ENCODE data around the gene ADGRL2. TPM values are rescaled to one million over a fixed set of nuclear protein-coding genes. Genes with fewer than 3 reads are reported as not detected.

Gene ADGRL2
- total RNA-seq, 1 experiment from 2014 or later: 34.2 TPM

DNA sequence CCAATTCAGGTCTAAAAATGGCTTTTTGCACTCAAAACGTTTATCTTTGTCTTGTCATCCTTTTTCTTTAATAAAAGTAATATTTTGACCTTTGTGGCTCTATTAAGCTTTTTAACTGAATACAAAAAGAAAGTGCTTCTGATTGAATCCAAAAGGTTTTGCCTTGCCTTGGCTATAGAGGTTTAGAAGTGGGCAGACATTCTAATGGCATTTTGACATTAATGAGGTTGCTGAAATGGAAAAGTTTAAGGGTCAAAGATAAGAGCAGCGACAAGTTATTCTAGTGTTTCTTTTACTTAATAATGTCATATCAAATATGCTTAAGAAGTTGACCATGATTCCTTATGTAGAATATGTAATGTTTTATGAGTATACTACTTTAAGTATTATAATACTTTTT, 120.2 kb downstream of the ADGRL2 start:
- ATAC-seq: no peak

DNA sequence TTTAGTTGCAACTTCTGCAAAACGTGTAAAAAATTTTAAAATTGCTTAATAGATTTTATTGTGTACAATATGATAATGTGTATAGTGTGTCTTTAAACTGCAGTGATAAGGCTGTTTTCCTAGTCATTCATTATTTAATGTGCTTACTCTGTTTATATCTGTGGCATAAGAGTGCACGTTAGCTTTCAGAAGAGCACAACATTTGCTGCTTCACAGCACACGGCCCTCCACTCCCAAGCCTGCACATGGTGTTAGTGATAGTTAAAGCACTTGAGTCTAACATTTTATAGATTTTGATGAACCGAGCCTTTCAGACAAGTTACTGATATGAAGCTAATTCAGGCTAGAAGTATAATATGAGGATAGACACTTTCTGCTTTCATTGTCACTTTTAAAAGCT, 120.6 kb downstream of the ADGRL2 start:
- no peak overlapping the region for H3K27ac ChIP-seq (ENCODE audit: low read length)
- TF ChIP-seq, protein P1, sequence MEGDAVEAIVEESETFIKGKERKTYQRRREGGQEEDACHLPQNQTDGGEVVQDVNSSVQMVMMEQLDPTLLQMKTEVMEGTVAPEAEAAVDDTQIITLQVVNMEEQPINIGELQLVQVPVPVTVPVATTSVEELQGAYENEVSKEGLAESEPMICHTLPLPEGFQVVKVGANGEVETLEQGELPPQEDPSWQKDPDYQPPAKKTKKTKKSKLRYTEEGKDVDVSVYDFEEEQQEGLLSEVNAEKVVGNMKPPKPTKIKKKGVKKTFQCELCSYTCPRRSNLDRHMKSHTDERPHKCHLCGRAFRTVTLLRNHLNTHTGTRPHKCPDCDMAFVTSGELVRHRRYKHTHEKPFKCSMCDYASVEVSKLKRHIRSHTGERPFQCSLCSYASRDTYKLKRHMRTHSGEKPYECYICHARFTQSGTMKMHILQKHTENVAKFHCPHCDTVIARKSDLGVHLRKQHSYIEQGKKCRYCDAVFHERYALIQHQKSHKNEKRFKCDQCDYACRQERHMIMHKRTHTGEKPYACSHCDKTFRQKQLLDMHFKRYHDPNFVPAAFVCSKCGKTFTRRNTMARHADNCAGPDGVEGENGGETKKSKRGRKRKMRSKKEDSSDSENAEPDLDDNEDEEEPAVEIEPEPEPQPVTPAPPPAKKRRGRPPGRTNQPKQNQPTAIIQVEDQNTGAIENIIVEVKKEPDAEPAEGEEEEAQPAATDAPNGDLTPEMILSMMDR (IDR thresholded peaks at IDR 0.05): no peak
- TF ChIP-seq, protein P2, sequence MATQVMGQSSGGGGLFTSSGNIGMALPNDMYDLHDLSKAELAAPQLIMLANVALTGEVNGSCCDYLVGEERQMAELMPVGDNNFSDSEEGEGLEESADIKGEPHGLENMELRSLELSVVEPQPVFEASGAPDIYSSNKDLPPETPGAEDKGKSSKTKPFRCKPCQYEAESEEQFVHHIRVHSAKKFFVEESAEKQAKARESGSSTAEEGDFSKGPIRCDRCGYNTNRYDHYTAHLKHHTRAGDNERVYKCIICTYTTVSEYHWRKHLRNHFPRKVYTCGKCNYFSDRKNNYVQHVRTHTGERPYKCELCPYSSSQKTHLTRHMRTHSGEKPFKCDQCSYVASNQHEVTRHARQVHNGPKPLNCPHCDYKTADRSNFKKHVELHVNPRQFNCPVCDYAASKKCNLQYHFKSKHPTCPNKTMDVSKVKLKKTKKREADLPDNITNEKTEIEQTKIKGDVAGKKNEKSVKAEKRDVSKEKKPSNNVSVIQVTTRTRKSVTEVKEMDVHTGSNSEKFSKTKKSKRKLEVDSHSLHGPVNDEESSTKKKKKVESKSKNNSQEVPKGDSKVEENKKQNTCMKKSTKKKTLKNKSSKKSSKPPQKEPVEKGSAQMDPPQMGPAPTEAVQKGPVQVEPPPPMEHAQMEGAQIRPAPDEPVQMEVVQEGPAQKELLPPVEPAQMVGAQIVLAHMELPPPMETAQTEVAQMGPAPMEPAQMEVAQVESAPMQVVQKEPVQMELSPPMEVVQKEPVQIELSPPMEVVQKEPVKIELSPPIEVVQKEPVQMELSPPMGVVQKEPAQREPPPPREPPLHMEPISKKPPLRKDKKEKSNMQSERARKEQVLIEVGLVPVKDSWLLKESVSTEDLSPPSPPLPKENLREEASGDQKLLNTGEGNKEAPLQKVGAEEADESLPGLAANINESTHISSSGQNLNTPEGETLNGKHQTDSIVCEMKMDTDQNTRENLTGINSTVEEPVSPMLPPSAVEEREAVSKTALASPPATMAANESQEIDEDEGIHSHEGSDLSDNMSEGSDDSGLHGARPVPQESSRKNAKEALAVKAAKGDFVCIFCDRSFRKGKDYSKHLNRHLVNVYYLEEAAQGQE (IDR thresholded peaks at IDR 0.05; ENCODE audit: insufficient read depth in 1 of 2, low read depth in 2 of 2, low read length in 1 of 2): no peak
- no peak for TF ChIP-seq TCF7L2 (IDR thresholded peaks at IDR 0.05; ENCODE audit: low read depth, low read length)
- TF ChIP-seq POLR2AphosphoS5 (IDR thresholded peaks at IDR 0.05; ENCODE audit: low read depth, low read length): no peak
- TF ChIP-seq SIN3A (IDR thresholded peaks at IDR 0.05; ENCODE audit: borderline replicate concordance, insufficient read depth, low read depth, low read length): no peak
- DNase-seq (ENCODE audit: low read depth, low spot score): no peak
- in situ Hi-C loops (cut with HindIII; ENCODE audit: low pct_unique_long_range_greater_than_20kb, low sequenced_read_pairs) (no loop called here), intact Hi-C loops (cut with micrococcal nuclease; ENCODE audit: unreplicated experiment) (no loop called here)
- ChIA-PET CTCF (no interaction called here), POLR2A (interaction anchor here (0.5 kb wide), 1 partner anchor 555 kb away, joined by 4 read pairs; no protein-coding TSS in a partner anchor)
- H3K36me3 ChIP-seq (ENCODE audit: control insufficient read depth, insufficient read depth, low read length): no peaks in the 10 kb centered on the region; the same call in 1 of the 2 replicates
- H3K4me3 ChIP-seq (ENCODE audit: low read depth in 2 of 2, low read length in 2 of 2): no peak overlapping the region
- no peak for ATAC-seq
- H3K27me3 ChIP-seq (ENCODE audit: control insufficient read depth, insufficient read depth, low read length): no peaks in the 10 kb centered on the region
- no peaks in the 10 kb centered on the region for H3K4me1 ChIP-seq (ENCODE audit: control insufficient read depth, insufficient read depth, low read length)
- no TSS peak for BruUV-seq (replicated peaks)
- H3K9me3 ChIP-seq (ENCODE audit: control insufficient read depth, insufficient read depth, low read depth, low read length): no peaks in the 10 kb centered on the region

More for the DNA sequence above, 120.2 kb downstream of the ADGRL2 start:
- no peak overlapping the region for H3K27ac ChIP-seq (ENCODE audit: low read length)
- TF ChIP-seq POLR2AphosphoS5 (IDR thresholded peaks at IDR 0.05; ENCODE audit: low read depth, low read length) (no peak), SIN3A (IDR thresholded peaks at IDR 0.05; ENCODE audit: borderline replicate concordance, insufficient read depth, low read depth, low read length) (no peak)
- TF ChIP-seq, protein P2 (IDR thresholded peaks at IDR 0.05; ENCODE audit: insufficient read depth in 1 of 2, low read depth in 2 of 2, low read length in 1 of 2): no peak
- TF ChIP-seq, protein P1 (IDR thresholded peaks at IDR 0.05): no peak
- no TSS peak for BruUV-seq (replicated peaks)
- in situ Hi-C loops (cut with HindIII; ENCODE audit: low pct_unique_long_range_greater_than_20kb, low sequenced_read_pairs) (no loop called here), intact Hi-C loops (cut with micrococcal nuclease; ENCODE audit: unreplicated experiment) (no loop called here)
- ChIA-PET POLR2A (interaction anchor here (0.5 kb wide), 1 partner anchor 554 kb away, joined by 4 read pairs; no protein-coding TSS in a partner anchor), CTCF (no interaction called here)
- no peaks in the 10 kb centered on the region for H3K9me3 ChIP-seq (ENCODE audit: control insufficient read depth, insufficient read depth, low read depth, low read length)
- H3K27me3 ChIP-seq (ENCODE audit: control insufficient read depth, insufficient read depth, low read length): no peaks in the 10 kb centered on the region
- DNase-seq (ENCODE audit: low read depth, low spot score): no peak
- H3K4me1 ChIP-seq (ENCODE audit: control insufficient read depth, insufficient read depth, low read length): no peaks in the 10 kb centered on the region
- no peak overlapping the region for H3K4me3 ChIP-seq (ENCODE audit: low read depth in 2 of 2, low read length in 2 of 2)
- no peaks in the 10 kb centered on the region; the same call in 1 of the 2 replicates for H3K36me3 ChIP-seq (ENCODE audit: control insufficient read depth, insufficient read depth, low read length)
